Lung microvascular endothelial cell (primary cell): ENCODE results near the gene ATF1. TPM values are rescaled to one million over a fixed set of nuclear protein-coding genes. Genes with fewer than 3 reads are reported as not detected.
"Not testable (repeated sequence)": the region's sequence is repeated elsewhere in the genome, so short reads cannot be mapped to it uniquely, and the experiment has no call there.

ENCODE experiments used
- DNase-seq, 2 donors: peaks; one replicate each; pipeline versions ENCODE4 v3.0.0 to v3.0.0-alpha.2; 2010; ENCODE audit warnings: low read depth in 2 of 2
- total RNA-seq: library from RNA; depleted of rRNA; stranded (reverse); fragments of >200 nt; gene quantifications from 2 replicates; pipeline ENCODE4 v1.2.1, GENCODE V29; 2014

Gene ATF1
- total RNA-seq, 1 donor from 2014 or later: 17.5 TPM

DNA sequence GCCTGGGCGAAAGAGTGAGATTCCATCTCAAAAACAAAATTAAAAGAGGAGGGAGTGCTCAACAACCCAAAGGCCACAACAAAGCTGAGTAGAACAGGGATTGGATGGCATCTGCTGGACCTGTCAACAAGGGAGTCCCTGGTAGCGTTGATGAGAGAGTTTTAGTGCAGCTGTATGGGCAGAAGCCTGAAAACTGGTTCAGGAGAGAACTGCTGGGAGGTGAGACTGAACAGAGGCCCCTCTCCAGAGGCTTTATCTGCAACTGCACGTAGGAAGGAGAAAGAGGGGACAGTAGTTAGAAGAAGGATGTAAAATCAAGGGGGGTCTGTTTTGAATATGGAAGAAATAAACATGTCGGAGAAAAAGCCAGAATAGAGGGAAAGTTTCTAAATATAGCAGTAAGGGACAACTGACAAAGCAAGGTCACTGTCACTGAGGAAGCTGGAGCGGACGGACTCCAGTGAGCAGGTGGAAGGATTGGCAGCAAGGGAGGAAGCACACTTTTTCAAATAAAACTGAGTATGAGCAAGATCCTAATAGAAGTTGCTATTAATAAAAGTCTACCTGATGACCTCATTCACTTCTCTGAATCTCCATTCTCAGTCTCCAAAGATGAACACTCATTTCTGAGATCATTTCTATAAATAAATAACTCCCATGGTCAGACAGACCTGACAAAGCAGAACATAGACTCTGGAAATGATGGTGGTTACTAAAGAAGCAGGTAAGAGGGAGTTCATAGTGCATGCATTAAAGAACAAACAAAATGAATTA is 11.8 kb upstream of the ATF1 start:
- DNase-seq: peak; percentile 16 to 28

DNA sequence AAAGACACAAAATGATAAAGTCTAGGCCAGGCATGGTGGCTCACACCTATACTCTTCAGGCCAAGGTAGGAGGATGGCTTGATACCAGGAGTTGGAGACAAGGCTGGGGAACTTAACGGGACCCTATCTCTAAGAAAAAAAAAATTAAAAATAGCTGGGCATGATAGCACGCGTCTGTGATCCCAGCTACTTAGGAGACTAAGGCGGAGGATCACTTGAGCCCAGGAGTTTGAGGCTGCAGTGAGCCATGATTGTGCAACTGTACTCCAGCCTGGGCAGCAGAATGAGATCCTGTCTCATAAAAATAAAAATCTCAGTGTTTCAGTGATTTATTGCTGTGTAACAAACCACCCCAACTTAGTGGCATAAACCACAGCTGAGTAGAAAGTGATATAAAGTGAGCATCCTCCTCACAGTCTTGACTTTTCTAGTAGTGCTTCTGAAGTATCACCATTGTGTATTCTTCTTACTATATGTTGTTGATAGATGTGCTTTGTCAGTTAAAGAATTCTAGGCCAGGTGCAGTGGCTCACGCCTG is 10.6 kb upstream of the ATF1 start:
- DNase-seq: no peak

- DNase-seq: peak; percentile 51 to 60
Observed at GRCh38 chr12:50764286-50765094, 589 bp downstream of the ATF1 start.

DNA sequence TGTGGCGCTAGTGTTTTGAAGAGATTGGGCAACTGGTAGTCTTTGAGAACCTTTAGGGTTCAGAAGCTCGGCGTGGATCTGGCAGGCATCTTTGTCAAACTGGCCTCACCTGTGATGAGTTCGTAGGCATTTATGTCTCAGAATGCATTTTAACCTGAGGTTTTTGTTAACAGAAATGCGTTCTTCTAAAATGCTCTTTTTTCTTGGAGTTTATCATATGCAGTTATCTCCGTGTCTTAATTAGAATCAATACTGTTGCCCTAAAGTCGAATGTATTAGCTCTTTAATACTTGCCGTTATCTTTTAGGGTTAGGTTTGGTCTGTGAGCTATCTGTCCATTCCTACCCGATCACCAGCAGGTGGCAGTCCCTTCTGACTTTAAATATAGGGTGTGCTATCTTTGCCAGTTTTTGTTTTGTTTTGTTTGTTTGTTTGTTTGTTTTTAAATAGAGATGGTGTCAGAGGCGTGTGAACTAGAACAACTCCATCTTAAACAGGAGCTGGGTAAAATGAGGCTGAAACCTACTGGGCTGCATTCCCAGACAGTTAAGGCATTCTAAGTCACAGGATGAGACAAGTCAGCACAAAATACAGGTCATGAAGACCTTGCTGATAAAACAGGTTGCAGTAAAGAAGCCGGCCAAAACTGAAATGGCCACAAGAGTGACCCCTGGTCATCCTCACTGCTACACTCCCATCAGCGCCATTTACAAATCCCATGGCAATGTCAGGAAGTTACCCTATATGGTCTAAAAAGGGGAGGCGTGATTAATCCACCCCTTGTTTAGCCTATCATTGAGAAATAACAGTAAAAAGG is 1.4 kb downstream of the ATF1 start:
- peak; percentile 71 to 75 for DNase-seq

DNA sequence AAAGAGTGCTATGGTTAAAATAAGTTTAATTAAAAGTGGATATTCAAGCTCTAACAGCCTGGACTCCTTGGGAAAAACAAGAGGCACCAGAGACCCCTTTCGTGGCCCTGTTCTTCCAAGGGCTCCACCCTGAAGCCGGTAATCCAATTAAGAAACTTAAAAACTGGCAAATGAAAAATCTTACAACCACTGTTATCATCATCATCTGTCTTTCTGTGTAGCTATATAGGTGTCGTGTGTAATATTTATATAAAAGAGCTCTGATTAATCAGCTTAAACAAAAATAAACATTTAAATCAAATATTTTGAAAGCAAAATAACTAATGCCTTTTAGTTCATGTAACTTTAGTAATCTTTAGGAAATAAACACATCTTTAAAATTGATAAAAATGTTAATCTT is 4.5 kb downstream of the ATF1 start:
- DNase-seq: no peak

DNA sequence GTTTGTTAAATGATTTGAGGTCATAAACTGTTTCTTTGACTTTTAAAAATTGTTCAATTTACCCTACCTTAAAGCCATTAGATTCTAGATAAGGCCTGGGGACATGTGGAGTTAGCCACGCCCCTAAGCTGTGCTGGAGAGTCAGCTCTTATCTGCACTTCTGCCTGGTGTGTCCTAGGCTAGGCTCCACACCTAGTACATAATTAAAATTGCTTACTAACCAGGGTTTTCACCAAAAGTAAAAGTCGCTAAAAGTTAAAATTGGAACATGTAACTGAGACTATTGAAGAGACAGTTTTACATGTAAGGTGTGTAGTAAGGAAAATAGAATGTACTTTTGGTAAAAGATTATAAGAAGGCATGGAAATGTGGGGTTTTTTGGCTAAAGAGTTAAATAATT is 4.9 kb downstream of the ATF1 start:
- DNase-seq: not testable (repeated sequence)

DNA sequence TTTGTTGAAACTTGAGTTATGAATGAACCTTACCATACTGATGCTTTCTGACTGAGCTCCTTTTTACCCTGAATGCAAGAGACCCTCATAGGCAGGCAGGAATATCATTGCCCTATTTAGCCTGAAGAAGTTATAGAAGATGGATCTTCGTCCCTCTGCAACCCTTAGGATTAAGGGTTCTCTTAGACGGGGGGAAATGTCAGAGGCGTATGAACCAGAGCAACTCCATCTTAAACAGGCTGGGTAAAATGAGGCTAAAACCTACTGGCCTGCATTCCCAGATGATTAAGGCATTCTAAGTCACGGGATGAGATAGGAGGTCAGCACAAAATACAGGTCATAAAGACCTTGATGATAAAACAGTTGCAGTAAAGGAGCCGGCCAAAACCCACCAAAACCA is 7.5 kb downstream of the ATF1 start:
- no peak for DNase-seq

DNA sequence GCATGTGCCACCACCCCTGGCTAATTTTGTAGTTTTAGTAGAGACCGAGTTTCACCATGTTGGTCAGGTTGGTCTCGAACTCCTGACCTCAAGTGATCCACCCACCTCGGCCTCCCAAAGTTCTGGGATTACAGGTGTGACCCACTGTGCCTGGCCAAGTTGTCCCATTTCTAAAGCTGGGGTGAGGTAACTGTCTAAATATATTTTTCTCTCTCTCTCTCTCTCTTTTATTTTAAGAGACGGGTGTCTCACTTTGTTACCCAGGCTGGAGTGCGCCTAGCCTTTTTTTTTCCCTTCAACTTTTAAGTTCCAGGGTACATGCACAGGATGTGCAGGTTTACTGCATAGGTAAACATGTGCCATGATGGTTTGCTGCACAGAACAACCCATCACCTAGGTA is 8.6 kb downstream of the ATF1 start:
- no peak for DNase-seq

GRCh38 chr12:50772877-50773276 is 9.0 kb downstream of the ATF1 start:
- DNase-seq: no peak

DNA sequence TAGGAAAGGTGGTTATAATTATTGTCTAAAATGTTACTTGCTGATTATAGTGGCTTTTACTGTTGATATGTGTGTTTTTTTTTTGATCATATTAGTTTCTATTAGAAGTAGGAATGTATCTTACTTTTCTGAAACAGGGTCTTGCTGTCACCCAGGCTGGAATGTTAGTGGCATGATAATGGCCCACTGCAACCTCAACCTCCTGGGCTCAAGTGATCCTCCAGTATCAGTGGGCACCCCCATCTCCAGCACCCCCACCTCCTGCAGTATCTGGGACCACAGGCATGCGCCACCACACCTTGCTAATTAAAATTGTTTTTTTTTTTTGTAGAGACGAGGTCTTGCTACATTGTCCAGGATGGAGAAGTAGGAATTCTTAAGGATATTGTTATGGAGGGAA is 11.3 kb downstream of the ATF1 start:
- no peak for DNase-seq

- DNase-seq: no peak
Observed at GRCh38 chr12:50776749-50777728, 13.1 kb downstream of the ATF1 start.

DNA sequence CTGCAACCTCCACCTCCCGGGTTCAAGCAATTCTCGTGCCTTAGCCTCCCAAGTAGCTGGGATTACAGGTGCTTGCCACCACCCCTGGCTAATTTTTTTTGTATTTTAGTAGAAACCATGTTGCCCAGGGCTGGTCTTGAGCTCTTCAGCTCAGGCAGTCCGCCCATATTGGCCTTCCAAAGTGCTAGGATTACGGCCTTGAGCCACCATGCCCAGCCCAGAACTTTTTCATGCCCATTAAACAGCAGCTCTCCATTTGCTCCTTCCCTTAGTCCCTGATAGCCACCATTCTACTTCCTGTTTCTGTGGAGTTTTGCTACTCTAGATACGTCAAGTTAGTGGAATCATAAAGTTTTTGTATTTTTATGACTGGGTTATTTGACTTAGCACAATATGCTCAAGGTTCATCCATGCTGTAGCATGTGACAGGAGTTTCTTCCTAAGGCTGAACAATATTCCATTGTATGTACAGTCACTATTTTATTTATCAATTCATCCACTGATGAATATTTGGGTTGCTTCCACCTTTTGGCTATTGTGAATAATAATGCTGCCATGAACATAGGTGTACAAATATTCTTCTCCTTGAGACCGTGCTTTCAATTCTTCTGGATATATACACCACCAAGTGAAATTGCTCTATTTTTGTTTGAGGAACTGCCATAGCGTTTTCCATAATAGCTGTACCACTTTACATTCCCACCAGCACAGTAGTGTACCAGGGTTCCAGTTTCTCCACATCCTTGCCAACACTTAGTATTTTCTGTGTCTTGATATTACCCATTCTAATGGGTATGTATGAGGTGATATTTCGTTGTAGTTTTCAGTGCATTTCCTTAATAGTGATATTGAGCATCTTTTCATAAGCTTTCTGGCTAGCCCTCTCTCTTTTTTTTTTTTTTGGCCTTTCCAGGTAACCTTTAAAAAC is 15.0 kb downstream of the ATF1 start:
- DNase-seq: no peak

- DNase-seq: no peak
Observed at GRCh38 chr12:50780013-50780412, 16.1 kb downstream of the ATF1 start.

- DNase-seq: no peak
Observed at GRCh38 chr12:50784501-50784900, 20.6 kb downstream of the ATF1 start.

- DNase-seq: peak in 1 of 2 donors; percentile 9
Observed at GRCh38 chr12:50785406-50786001, 21.6 kb downstream of the ATF1 start.

DNA sequence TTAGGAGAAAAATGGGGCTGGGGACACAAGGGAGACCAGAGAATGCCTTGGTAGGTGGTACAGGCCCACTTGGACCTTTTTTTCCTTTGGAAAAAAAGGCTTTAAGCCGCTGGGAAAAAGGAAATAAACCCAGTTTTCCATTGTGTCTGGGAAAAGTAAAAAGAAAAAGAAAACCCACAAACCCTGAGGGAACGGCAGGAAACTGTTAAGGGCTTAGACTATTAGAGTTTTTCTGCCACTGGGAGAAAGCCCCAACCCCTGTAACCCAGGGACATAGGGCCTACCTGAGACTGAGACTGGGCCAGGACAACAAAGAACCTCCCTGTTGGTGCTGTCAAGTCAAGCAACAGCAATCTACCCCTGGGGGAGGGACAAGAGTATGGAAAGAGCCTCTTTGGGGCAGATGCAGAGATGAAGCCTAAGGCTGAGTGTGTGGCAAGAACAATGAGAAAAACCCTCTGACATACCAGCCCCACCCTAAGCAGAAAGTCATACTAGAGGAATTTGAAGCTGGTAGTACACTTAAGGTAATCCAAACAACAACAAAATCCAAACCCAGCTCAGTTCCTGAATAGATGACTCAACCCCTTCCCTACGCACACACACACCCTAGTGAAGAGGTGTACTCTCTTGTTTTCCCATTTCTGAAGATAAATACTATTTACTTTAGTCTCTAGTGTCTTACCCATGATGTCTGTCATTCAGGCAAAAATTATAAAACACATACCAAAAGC is 22.8 kb downstream of the ATF1 start:
- DNase-seq: peak; percentile 28 to 92

DNA sequence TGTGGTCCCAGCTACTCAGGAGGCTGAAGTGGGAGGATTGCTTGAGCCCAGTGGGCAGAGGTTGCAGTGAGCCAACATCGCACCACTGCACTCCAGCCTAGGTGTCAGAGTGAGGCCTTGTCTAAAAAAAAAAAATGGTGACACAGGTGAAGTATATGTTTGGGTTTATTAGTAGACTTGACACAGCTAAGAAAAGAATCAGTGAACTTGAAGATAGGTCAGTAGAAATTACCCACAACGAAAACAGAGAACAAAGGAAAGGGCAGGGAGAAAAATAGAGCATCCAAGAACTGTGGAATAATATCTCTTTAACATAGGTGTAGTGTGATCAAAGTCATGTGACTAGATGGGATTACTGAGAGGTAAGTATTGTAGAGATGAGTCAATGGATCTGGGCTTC is 23.7 kb downstream of the ATF1 start:
- no peak for DNase-seq

DNA sequence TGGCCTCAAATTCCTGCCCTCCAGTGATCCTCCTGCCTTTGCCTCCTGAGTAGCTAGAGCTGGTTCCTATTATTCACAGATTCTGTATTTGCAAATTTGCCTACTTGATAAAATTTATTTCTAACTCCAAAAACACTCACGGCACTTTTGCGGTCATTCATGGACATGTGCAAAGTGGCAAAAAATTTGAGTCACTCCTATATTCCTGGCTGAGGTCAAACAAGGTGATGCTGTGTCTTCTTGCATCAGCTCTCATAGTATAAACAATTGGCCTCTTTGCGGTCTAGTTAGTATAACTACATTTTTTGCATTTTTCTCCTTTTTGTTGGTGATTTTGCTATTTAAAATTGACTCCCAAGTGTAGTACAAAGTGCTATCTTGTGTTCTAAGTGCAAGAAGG is 24.7 kb downstream of the ATF1 start:
- peak in 1 of 2 donors; percentile 31 for DNase-seq
